Stomach (tissue), 4 donors: ENCODE data around the gene TNNC1.

Source experiments
- EP300 ChIP-seq: sonication (generic); formaldehyde crosslinking; IDR thresholded peaks from one replicate; pipeline ENCODE4 v1.6.1; 2017; ENCODE audit warnings: antibody characterized with exemption
- POLR2AphosphoS5 ChIP-seq, 3 donors: sonication (generic); formaldehyde crosslinking; IDR thresholded peaks; one replicate each; pipeline ENCODE4 v1.6.1; 2016; ENCODE audit warnings: antibody characterized with exemption in 3 of 3
- TF ChIP-seq, protein P1 (sequence below), 7 experiments: fragments of 450-650 bp in 4 of 7; fragments of 200-600 bp in 3 of 7; sonication (generic) in 3 of 7; IDR thresholded peaks; one replicate each; pipeline ENCODE4 v1.5.1; 2016 to 2019; ENCODE audit warnings: antibody characterized with exemption in 7 of 7, control low read depth in 2 of 7, mild to moderate bottlenecking in 1 of 7

DNA sequence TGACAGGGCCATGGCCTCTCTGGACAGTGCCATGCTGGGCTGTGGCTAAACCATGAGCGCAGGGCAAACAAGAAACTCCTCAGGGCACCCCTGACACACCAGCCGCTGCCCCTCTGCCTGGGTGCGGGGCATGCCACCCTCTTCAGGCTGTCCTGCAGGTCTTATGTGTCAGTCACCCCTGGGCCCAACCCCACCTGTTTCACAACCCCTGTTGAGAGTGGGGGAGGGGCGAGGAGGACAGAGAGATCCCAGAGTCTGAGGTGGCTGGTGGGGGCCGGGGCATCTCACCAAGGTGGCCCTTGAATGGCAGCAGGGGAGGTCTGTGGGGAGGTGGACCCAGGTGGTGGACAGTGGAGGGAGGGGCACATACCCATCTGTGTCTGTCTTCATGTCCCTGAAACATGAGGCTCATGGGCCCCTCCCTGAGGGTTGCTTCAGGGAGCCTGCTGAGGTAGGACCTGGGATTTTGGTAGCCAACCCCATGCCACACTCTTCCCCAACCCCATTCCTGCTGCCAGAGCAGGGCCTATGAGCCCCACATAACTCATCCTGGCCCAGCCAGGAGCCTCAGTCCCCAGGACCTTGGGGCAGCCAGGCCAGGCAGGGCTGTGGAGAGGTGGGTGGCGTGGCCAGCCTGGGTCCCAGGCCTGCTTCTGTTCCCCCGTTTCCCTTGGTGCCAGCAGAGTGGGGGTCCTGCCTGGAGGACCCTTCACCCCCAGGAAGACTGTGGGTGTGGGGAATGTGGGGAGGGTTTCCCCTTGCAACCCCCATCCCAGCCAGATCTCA, 39.6 kb upstream of the TNNC1 start:
- TF ChIP-seq, protein P1, sequence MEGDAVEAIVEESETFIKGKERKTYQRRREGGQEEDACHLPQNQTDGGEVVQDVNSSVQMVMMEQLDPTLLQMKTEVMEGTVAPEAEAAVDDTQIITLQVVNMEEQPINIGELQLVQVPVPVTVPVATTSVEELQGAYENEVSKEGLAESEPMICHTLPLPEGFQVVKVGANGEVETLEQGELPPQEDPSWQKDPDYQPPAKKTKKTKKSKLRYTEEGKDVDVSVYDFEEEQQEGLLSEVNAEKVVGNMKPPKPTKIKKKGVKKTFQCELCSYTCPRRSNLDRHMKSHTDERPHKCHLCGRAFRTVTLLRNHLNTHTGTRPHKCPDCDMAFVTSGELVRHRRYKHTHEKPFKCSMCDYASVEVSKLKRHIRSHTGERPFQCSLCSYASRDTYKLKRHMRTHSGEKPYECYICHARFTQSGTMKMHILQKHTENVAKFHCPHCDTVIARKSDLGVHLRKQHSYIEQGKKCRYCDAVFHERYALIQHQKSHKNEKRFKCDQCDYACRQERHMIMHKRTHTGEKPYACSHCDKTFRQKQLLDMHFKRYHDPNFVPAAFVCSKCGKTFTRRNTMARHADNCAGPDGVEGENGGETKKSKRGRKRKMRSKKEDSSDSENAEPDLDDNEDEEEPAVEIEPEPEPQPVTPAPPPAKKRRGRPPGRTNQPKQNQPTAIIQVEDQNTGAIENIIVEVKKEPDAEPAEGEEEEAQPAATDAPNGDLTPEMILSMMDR (IDR thresholded peaks at IDR 0.05) = no peak
- no peak for TF ChIP-seq EP300
- TF ChIP-seq POLR2AphosphoS5 (IDR thresholded peaks at IDR 0.05) = no peak
